A673 (cell line): ENCODE measurements around the gene RAPGEFL1.

ENCODE experiments used
- EZH2 ChIP-seq: fragments of 200-600 bp; sonication (generic); IDR thresholded peaks from 2 replicates; pipeline ENCODE4 v1.6.1; 2017; ENCODE audit warnings: borderline replicate concordance, low read depth, mild to moderate bottlenecking, mixed read lengths, antibody characterized with exemption, low read length; ENCODE audit not compliant: poor library complexity, severe bottlenecking
- TF ChIP-seq, protein P1 (sequence below): fragments of 300-800, 200-600 bp; sonication (generic); conservative IDR thresholded peaks from 2 replicates; pipeline ENCODE4 v1.5.1; 2017; ENCODE audit warnings: low read depth, mild to moderate bottlenecking, antibody characterized with exemption, low read length, moderate library complexity, mixed read lengths

DNA sequence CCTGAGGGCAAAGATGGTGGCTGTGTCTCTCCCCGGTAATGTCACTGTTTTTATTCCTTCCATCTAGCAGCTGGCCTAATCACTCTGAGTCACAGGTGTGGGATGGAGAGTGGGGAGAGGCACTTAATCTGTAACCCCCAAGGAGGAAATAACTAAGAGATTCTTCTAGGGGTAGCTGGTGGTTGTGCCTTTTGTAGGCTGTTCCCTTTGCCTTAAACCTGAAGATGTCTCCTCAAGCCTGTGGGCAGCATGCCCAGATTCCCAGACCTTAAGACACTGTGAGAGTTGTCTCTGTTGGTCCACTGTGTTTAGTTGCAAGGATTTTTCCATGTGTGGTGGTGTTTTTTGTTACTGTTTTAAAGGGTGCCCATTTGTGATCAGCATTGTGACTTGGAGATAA, 5.5 kb upstream of the RAPGEFL1 start:
- TF ChIP-seq, protein P1, sequence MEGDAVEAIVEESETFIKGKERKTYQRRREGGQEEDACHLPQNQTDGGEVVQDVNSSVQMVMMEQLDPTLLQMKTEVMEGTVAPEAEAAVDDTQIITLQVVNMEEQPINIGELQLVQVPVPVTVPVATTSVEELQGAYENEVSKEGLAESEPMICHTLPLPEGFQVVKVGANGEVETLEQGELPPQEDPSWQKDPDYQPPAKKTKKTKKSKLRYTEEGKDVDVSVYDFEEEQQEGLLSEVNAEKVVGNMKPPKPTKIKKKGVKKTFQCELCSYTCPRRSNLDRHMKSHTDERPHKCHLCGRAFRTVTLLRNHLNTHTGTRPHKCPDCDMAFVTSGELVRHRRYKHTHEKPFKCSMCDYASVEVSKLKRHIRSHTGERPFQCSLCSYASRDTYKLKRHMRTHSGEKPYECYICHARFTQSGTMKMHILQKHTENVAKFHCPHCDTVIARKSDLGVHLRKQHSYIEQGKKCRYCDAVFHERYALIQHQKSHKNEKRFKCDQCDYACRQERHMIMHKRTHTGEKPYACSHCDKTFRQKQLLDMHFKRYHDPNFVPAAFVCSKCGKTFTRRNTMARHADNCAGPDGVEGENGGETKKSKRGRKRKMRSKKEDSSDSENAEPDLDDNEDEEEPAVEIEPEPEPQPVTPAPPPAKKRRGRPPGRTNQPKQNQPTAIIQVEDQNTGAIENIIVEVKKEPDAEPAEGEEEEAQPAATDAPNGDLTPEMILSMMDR, result no peak
- TF ChIP-seq EZH2, result no peak
